Endodermal cell (in vitro differentiated cells): ENCODE data around the gene PREX1. TPM values are rescaled to one million over a fixed set of nuclear protein-coding genes. Genes with fewer than 3 reads are reported as not detected.

Source experiments
- DNase-seq: peaks from one replicate; pipeline ENCODE4 v3.0.0-alpha.2; 2017
- H3K27ac ChIP-seq: 2 replicates; pipeline ENCODE4 v1.5.1; 2013; ENCODE audit warnings: mild to moderate bottlenecking, low read depth, low read length, moderate library complexity
- H3K27me3 ChIP-seq: 2 replicates; pipeline ENCODE4 v1.6.1; 2013; ENCODE audit warnings: mild to moderate bottlenecking, low read length, moderate library complexity; ENCODE audit not compliant: insufficient read depth, control insufficient read depth, poor library complexity, severe bottlenecking
- H3K36me3 ChIP-seq: 2 replicates; pipeline ENCODE4 v1.7.0; 2013; ENCODE audit warnings: mild to moderate bottlenecking, low read length, moderate library complexity; ENCODE audit not compliant: control insufficient read depth, insufficient read depth
- H3K4me1 ChIP-seq: one replicate; pipeline ENCODE4 v1.7.0; 2013; ENCODE audit warnings: low read length; ENCODE audit not compliant: control insufficient read depth, insufficient read depth
- H3K4me3 ChIP-seq: 2 replicates; pipeline ENCODE4 v1.5.1; 2013; ENCODE audit warnings: mild to moderate bottlenecking, low read length, moderate library complexity
- H3K9ac ChIP-seq: 2 replicates; pipeline ENCODE4 v1.6.1; 2013; ENCODE audit warnings: mild to moderate bottlenecking, low read length, moderate library complexity; ENCODE audit not compliant: poor library complexity, severe bottlenecking; ENCODE audit errors: extremely low read depth
- H3K9me3 ChIP-seq: 2 replicates; pipeline ENCODE4 v1.6.1; 2013; ENCODE audit warnings: mild to moderate bottlenecking, low read length, moderate library complexity; ENCODE audit not compliant: control insufficient read depth
- H3K27ac Mint-ChIP-seq: 2 replicates; pipeline ENCODE4 v1.8.0; 2020; ENCODE audit warnings: mixed read lengths
- H3K27me3 Mint-ChIP-seq: 2 replicates; pipeline ENCODE4 v1.8.0; 2021; ENCODE audit warnings: mild to moderate bottlenecking, mixed read lengths; ENCODE audit not compliant: insufficient read depth
- H3K36me3 Mint-ChIP-seq: 2 replicates; pipeline ENCODE4 v1.8.0; 2020; ENCODE audit warnings: low read depth, mixed read lengths
- H3K4me1 Mint-ChIP-seq: 2 replicates; pipeline ENCODE4 v1.8.0; 2020; ENCODE audit warnings: mixed read lengths
- H3K4me3 Mint-ChIP-seq: 2 replicates; pipeline ENCODE4 v1.8.0; 2020; ENCODE audit warnings: mild to moderate bottlenecking, moderate library complexity, mixed read lengths
- H3K9me3 Mint-ChIP-seq: 2 replicates; pipeline ENCODE4 v1.8.0; 2020; ENCODE audit warnings: mild to moderate bottlenecking, mixed read lengths
- WGBS, 2 experiments: methylation state at CpG; one replicate each; pipeline versions ENCODE4 v1.1.5 to v1.1.7; 2013; ENCODE audit warnings: missing lambda C conversion rate in 2 of 2, mixed read lengths in 1 of 2; ENCODE audit not compliant: insufficient coverage in 1 of 2, insufficient read length in 1 of 2; 5-methylcytosine and 5-hydroxymethylcytosine counted together
- total RNA-seq, 2 donors: library from RNA; stranded (reverse); fragmentation: NEBNext Ultra II Directional in 1 of 2; extraction: Animal tissue kit (Norgen Biotek cat#: 25700) in 1 of 2; gene quantifications; 2 replicates in 1 of 2; 3 replicates in 1 of 2; pipeline ENCODE4 v1.2.1, GENCODE V29; 2021
- TF ChIP-seq, protein P1 (sequence below): fragments of 200-600 bp; sonication (generic); conservative IDR thresholded peaks from 2 replicates; pipeline ENCODE4 v1.5.0; 2021; ENCODE audit warnings: antibody characterized with exemption, mild to moderate bottlenecking

PREX1 gene
- total RNA-seq, 2 donors from 2014 or later: 65.3 to 70.5 TPM

DNA sequence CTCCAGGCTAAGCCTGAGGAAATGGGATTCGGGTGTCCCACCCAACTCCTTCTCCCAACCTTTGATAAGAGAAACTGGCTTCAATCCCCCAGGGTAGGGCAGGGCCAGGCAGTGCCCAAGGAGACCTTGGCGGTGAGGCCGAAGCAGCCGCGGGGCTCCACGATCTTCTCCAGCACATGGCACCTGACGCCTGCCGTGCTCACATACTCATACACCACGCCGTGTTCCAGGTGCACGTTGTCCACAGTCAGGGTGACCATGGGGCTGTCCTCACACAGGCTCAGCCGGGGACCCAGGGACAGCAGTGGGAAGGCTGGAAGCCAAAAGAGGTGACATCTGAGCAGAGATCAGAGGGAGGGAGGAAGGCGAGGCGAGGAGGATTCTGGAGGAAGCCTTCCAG is 176.5 kb downstream of the PREX1 start:
- Histone ChIP-seq H3K4me1 (no peaks in the 10 kb centered on the region), H3K36me3 (peaks cover 89% of the 10 kb centered on the region), H3K27ac (no peak overlapping the region), H3K4me3 (no peak overlapping the region), H3K9ac (no peak overlapping the region), H3K27me3 (no peaks in the 10 kb centered on the region), H3K9me3 (no peaks in the 10 kb centered on the region)
- no peak overlapping the region for H3K4me3 Mint-ChIP-seq
- no peaks in the 10 kb centered on the region for H3K9me3 Mint-ChIP-seq
- peaks cover 85% of the 10 kb centered on the region for H3K36me3 Mint-ChIP-seq
- TF ChIP-seq, protein P1, sequence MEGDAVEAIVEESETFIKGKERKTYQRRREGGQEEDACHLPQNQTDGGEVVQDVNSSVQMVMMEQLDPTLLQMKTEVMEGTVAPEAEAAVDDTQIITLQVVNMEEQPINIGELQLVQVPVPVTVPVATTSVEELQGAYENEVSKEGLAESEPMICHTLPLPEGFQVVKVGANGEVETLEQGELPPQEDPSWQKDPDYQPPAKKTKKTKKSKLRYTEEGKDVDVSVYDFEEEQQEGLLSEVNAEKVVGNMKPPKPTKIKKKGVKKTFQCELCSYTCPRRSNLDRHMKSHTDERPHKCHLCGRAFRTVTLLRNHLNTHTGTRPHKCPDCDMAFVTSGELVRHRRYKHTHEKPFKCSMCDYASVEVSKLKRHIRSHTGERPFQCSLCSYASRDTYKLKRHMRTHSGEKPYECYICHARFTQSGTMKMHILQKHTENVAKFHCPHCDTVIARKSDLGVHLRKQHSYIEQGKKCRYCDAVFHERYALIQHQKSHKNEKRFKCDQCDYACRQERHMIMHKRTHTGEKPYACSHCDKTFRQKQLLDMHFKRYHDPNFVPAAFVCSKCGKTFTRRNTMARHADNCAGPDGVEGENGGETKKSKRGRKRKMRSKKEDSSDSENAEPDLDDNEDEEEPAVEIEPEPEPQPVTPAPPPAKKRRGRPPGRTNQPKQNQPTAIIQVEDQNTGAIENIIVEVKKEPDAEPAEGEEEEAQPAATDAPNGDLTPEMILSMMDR: no peak
- H3K4me1 Mint-ChIP-seq: no peaks in the 10 kb centered on the region
- no peak overlapping the region for H3K27ac Mint-ChIP-seq
- 90% methylated on average over 10 to 14 of the region's 14 CpGs for WGBS, 2 experiments
- H3K27me3 Mint-ChIP-seq: no peaks in the 10 kb centered on the region
- no peak for DNase-seq

DNA sequence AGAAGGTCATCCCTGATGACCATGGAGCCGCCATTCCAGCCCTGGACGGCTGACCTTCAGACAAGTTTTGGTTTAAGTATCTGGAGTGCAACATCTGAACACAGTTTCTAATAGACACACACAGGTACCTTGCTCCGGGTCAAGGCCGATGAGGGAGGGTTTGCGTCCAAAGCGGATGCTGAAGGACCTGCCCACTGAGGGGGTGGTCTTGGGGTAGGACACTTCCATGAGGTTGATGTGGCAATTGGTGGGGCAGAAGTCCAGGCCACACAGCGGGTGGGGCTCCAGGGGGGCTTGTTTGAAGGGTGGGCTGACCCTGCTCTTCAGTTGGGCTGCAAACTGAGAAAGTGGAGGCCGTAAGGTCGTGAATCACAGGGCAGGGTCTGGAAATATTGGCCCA is 177.9 kb downstream of the PREX1 start:
- H3K36me3 Mint-ChIP-seq: peaks cover 85% of the 10 kb centered on the region
- no peak overlapping the region for H3K4me3 Mint-ChIP-seq
- no peaks in the 10 kb centered on the region for H3K27me3 ChIP-seq
- no peaks in the 10 kb centered on the region for H3K9me3 ChIP-seq
- DNase-seq: no peak
- WGBS, 2 experiments: 89 to 91% methylated on average over 6 to 9 of the region's 9 CpGs
- H3K9ac ChIP-seq: no peak overlapping the region
- no peak overlapping the region for H3K4me3 ChIP-seq
- H3K4me1 ChIP-seq: no peaks in the 10 kb centered on the region
- no peaks in the 10 kb centered on the region for H3K9me3 Mint-ChIP-seq
- no peaks in the 10 kb centered on the region for H3K27me3 Mint-ChIP-seq
- TF ChIP-seq, protein P1: no peak
- H3K36me3 ChIP-seq: peaks cover 89% of the 10 kb centered on the region
- no peak overlapping the region for H3K27ac Mint-ChIP-seq
- H3K4me1 Mint-ChIP-seq: no peaks in the 10 kb centered on the region
- no peak overlapping the region for H3K27ac ChIP-seq

- no peak for DNase-seq
- Histone ChIP-seq H3K27me3 (no peaks in the 10 kb centered on the region), H3K36me3 (peaks cover 88% of the 10 kb centered on the region), H3K4me1 (no peaks in the 10 kb centered on the region), H3K9ac (no peak overlapping the region), H3K27ac (no peak overlapping the region), H3K4me3 (no peak overlapping the region), H3K9me3 (no peaks in the 10 kb centered on the region)
- TF ChIP-seq, protein P1: no peak
- Mint-ChIP-seq H3K27me3 (no peaks in the 10 kb centered on the region), H3K4me1 (no peaks in the 10 kb centered on the region), H3K36me3 (peaks cover 86% of the 10 kb centered on the region), H3K9me3 (no peaks in the 10 kb centered on the region), H3K4me3 (no peak overlapping the region), H3K27ac (no peak overlapping the region)
- WGBS, 2 experiments: 93 to 94% methylated on average over 6 to 9 of the region's 9 CpGs
These were observed 178.6 kb downstream of the PREX1 start for GRCh38 chr20:48649104-48649626.
